Psoas muscle (tissue), 8 donors: ENCODE results near the gene CCL28. TPM values are rescaled to one million over a fixed set of nuclear protein-coding genes. Genes with fewer than 3 reads are reported as not detected.

ENCODE experiments used
- ATAC-seq, 4 donors: fragments of 200-7000 bp; cut with Tn5 transposase; one replicate each; pipeline ENCODE4 v1.9.1; 2020; ENCODE audit warnings: moderate library complexity in 3 of 4, mild to moderate bottlenecking in 2 of 4
- DNase-seq, 2 donors: peaks; one replicate each; pipeline ENCODE4 v3.0.0-alpha.2; 2020
- H3K27ac ChIP-seq: fragments of 200-600 bp; one replicate; pipeline ENCODE4 v1.8.0; 2022
- H3K27me3 ChIP-seq, 3 donors: fragments of 200-600 bp in 1 of 3; one replicate each; pipeline versions ENCODE4 v1.6.1 to v1.8.0; 2013 to 2022; ENCODE audit warnings: low read length in 2 of 3, mild to moderate bottlenecking in 2 of 3, moderate library complexity in 1 of 3; ENCODE audit not compliant: insufficient read depth in 3 of 3
- H3K36me3 ChIP-seq, 2 donors: fragments of 200-600 bp in 1 of 2; one replicate each; pipeline versions ENCODE4 v1.6.1 to v1.8.0; 2013 to 2022; ENCODE audit warnings: low read depth in 1 of 2, mild to moderate bottlenecking in 1 of 2, moderate library complexity in 1 of 2; ENCODE audit not compliant: insufficient read depth in 1 of 2
- H3K4me1 ChIP-seq: fragments of 200-600 bp; one replicate; pipeline ENCODE4 v1.8.0; 2022
- H3K4me3 ChIP-seq: fragments of 200-600 bp; one replicate; pipeline ENCODE4 v1.8.0; 2022; ENCODE audit warnings: mild to moderate bottlenecking
- H3K9me3 ChIP-seq: fragments of 200-600 bp; one replicate; pipeline ENCODE4 v1.8.0; 2022
- CTCF ChIP-seq: fragments of 200-600 bp; IDR thresholded peaks from one replicate; pipeline ENCODE4 v1.8.0; 2022; ENCODE audit warnings: antibody characterized with exemption
- WGBS, 3 donors: extraction: QIAGEN DNeasy Blood & Tissue Kit; methylation state at CpG; one replicate each; pipeline versions ENCODE4 v1.1.6 to v1.1.7; 2013; 5-methylcytosine and 5-hydroxymethylcytosine counted together
- intact Hi-C, 2 donors: fragments of 100-400 bp; cut with DNase I; formaldehyde crosslinking; loops; one replicate each; pipeline versions ENCODE4 v1.11.0 to v1.14.2; 2022
- polyA plus RNA-seq, 3 donors: library from polyadenylated mRNA; stranded (reverse); fragments of 200-250 nt; gene quantifications; one replicate each; pipeline ENCODE4 v1.2.3, GENCODE V29; 2013
- total RNA-seq, 4 donors: library from RNA; stranded (reverse); fragmentation: NEBNext Ultra II Directional in 2 of 4; extraction: Animal tissue kit (Norgen Biotek cat#: 25700) in 2 of 4; gene quantifications; one replicate each; pipeline versions ENCODE4 v1.2.1 to v1.2.4, GENCODE V29; 2021 to 2023
- donor health status: healthy with polysubstance abuse.
- donor health status: DM: no; HTN: no; CAD: no; lungs with moderate emphysema.
- donor health status: Bipolar disorder and iron deficiency.
- donor health status: healthy.
- donor health status: DM: yes; HTN: yes; CAD: no.
- donor health status: DM: no; HTN: no; CAD: no.
- donor health status: DM: no; HTN: no; CAD: no.
- donor health status: DM: yes; HTN: yes; CAD: no.

Gene CCL28
- total and polyA plus RNA-seq, 7 donors: 0.06 to 0.28 (median 0.15) TPM; not detected in 2

GRCh38 chr5:43401827-43402226 lies 10.4 kb downstream of the CCL28 start:
- 39 to 60% (median 47%) methylated on average over 1 of the region's 1 CpG for whole genome bisulfite sequencing, 3 donors
- H3K4me1 ChIP-seq: no peaks in the 10 kb centered on the region
- H3K27ac ChIP-seq: no peak overlapping the region
- peaks cover 0 to 16% (median 5%) of the 10 kb centered on the region in 3 donors for H3K27me3 ChIP-seq
- no peak for ATAC-seq
- no peaks in the 10 kb centered on the region for H3K9me3 ChIP-seq
- H3K36me3 ChIP-seq: no peaks in the 10 kb centered on the region
- no peak for TF ChIP-seq CTCF
- no peak overlapping the region for H3K4me3 ChIP-seq
- intact Hi-C loops: no loop called here
- DNase-seq: no peak

- H3K4me3 ChIP-seq: no peak overlapping the region
- H3K4me1 ChIP-seq: no peaks in the 10 kb centered on the region
- H3K27ac ChIP-seq: no peak overlapping the region
- no peaks in the 10 kb centered on the region for H3K9me3 ChIP-seq
- intact Hi-C loops: no loop called here
- WGBS, 3 donors: 85 to 87% (median 86%) methylated on average over 3 of the region's 3 CpGs
- no peak for DNase-seq
- H3K36me3 ChIP-seq: no peaks in the 10 kb centered on the region
- no peak for TF ChIP-seq CTCF
- ATAC-seq: no peak
- peaks cover 0 to 24% (median 5%) of the 10 kb centered on the region in 3 donors for H3K27me3 ChIP-seq
Observed at GRCh38 chr5:43400082-43400481, 12.1 kb downstream of the CCL28 start.

GRCh38 chr5:43396762-43397304 lies 15.4 kb downstream of the CCL28 start:
- Histone ChIP-seq H3K36me3 (no peaks in the 10 kb centered on the region), H3K9me3 (no peaks in the 10 kb centered on the region), H3K27me3 (peaks cover 0 to 24% (median 2%) of the 10 kb centered on the region in 3 donors), H3K27ac (no peak overlapping the region), H3K4me1 (no peaks in the 10 kb centered on the region), H3K4me3 (peak overlapping the region; percentile 64)
- intact Hi-C loops: no loop called here
- DNase-seq (peak; percentile 27 to 52), ATAC-seq (peak; percentile 40 to 66 (median 45))
- no peak for TF ChIP-seq CTCF
- 4 to 5% (median 4%) methylated on average over 53 of the region's 53 CpGs for WGBS, 3 donors

DNA sequence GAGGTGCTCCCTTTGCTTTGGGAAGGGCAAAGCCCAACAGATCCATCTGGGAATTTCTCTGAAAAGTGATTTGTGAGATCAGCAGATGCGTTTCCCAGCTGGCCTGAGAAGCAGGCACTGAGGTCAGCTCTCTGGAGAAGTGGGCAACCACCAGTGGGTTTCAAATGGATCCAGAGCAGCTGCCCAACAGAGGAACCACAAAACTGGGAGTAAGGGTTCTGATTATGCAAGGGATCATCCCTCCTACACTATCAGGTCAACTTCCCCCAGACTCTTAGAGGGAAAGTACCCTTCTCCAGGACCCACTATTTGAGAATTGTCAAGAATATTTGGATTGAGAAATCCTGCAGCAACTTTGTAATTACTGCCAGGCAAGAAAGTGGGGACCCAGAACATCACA lies 21.7 kb downstream of the CCL28 start:
- WGBS, 3 donors: 24 to 48% (median 31%) methylated on average over 1 of the region's 1 CpG
- DNase-seq (no peak), ATAC-seq (no peak)
- H3K27ac ChIP-seq: no peak overlapping the region
- H3K4me3 ChIP-seq: no peak overlapping the region
- intact Hi-C loops: no loop called here
- H3K4me1 ChIP-seq: no peaks in the 10 kb centered on the region
- no peaks in the 10 kb centered on the region for H3K9me3 ChIP-seq
- no peaks in the 10 kb centered on the region for H3K36me3 ChIP-seq
- no peak for TF ChIP-seq CTCF
- no peaks in the 10 kb centered on the region for H3K27me3 ChIP-seq
